Retinal pigment epithelial cell (primary cell): Measurements from ENCODE around the gene KCNAB1.

Experiments
- DNase-seq: peaks from one replicate; pipeline ENCODE4 v3.0.0-alpha.2; 2010; ENCODE audit warnings: low read depth
- H3K4me3 ChIP-seq: 2 replicates; pipeline ENCODE4 v1.5.1; 2011; ENCODE audit warnings: mild to moderate bottlenecking, low read length, control low read depth, moderate library complexity
- CTCF ChIP-seq: conservative IDR thresholded peaks from 2 replicates; pipeline ENCODE4 v1.5.1; 2011; ENCODE audit warnings: low read depth, low read length, control low read depth, inconsistent platforms

KCNAB1 gene

GRCh38 chr3:156102267-156102931, 18.0 kb upstream of the KCNAB1 start:
- DNase-seq, result no peak
- TF ChIP-seq CTCF, result no peak

GRCh38 chr3:156106721-156107373, 13.5 kb upstream of the KCNAB1 start:
- H3K4me3 ChIP-seq, result no peak overlapping the region
- DNase-seq, result no peak
- TF ChIP-seq CTCF, result peak; percentile 31

More at GRCh38 chr3:156102267-156102931, 18.0 kb upstream of the KCNAB1 start:
- H3K4me3 ChIP-seq, result no peak overlapping the region

- no peak for DNase-seq
- no peak for TF ChIP-seq CTCF
- H3K4me3 ChIP-seq, result no peak overlapping the region
Measured at GRCh38 chr3:156107504-156107903, 12.9 kb upstream of the KCNAB1 start.

- DNase-seq, result no peak
- TF ChIP-seq CTCF, result no peak
- H3K4me3 ChIP-seq, result no peak overlapping the region
Measured at GRCh38 chr3:156108616-156109015, 11.8 kb upstream of the KCNAB1 start.

- H3K4me3 ChIP-seq, result no peak overlapping the region
- DNase-seq, result no peak
- no peak for TF ChIP-seq CTCF
Measured at GRCh38 chr3:156109989-156110388, 10.4 kb upstream of the KCNAB1 start.

GRCh38 chr3:156126467-156126866, 6.1 kb downstream of the KCNAB1 start:
- H3K4me3 ChIP-seq, result no peak overlapping the region
- DNase-seq, result no peak
- TF ChIP-seq CTCF, result no peak

- no peak overlapping the region for H3K4me3 ChIP-seq
- TF ChIP-seq CTCF, result no peak
- DNase-seq, result no peak
Measured at GRCh38 chr3:156131241-156131640, 10.9 kb downstream of the KCNAB1 start.
